Prostate gland (tissue), 2 donors: ENCODE measurements around the gene GBX1.

Experiments
- CTCF ChIP-seq, 4 experiments: fragments of 200-600 bp in 2 of 4; fragments of 450-650 bp in 2 of 4; sonication (generic) in 2 of 4; IDR thresholded peaks; 1 replicate in 3 of 4; 2 replicates in 1 of 4; pipeline ENCODE4 v1.5.1; 2016 to 2019; ENCODE audit warnings: antibody characterized with exemption in 4 of 4, mild to moderate bottlenecking in 2 of 4, moderate library complexity in 2 of 4
- POLR2A ChIP-seq: fragments of 450-650 bp; IDR thresholded peaks from one replicate; pipeline ENCODE4 v1.6.1; 2016; ENCODE audit warnings: antibody characterized with exemption, mild to moderate bottlenecking

- TF ChIP-seq POLR2A (no peak), CTCF (IDR thresholded peaks at IDR 0.05) (peak; percentile 96 to 99 (median 98))
Measured at GRCh38 chr7:151123822-151124464, 43.6 kb downstream of the GBX1 start.
